Peyer's patch (tissue), 4 donors: ENCODE results near the gene NGB.

Source experiments
- CTCF ChIP-seq, 6 experiments: fragments of 450-650 bp in 4 of 6; fragments of 200-600 bp in 2 of 6; sonication (generic) in 1 of 6; IDR thresholded peaks; one replicate each; pipeline ENCODE4 v1.5.1; 2017 to 2019; ENCODE audit warnings: antibody characterized with exemption in 6 of 6, mild to moderate bottlenecking in 3 of 6, moderate library complexity in 1 of 6
- POLR2A ChIP-seq, 2 donors: fragments of 450-650 bp; IDR thresholded peaks; one replicate each; pipeline ENCODE4 v1.5.1; 2017; ENCODE audit warnings: antibody characterized with exemption in 2 of 2, mild to moderate bottlenecking in 2 of 2, moderate library complexity in 2 of 2

DNA sequence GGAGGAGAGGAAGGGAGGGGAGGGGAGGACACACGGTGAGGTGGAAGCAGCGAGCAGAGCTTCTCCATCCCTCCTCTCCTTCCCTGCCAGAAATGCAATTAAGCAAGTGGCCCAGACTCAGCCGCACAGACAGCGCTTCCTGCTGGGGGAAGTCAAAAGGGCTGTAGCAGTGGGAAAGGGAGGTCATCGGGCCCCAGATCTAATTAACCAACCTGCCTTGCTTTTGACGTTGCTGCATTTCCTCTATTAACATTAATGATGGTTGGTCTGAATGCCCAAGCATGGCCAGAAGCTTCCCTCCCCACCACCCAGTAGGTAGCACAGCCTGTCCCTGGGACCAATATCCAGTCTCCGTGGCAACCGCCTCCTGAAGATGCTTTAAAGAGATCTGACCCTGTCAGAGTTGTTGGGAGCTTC, 4.6 kb upstream of the NGB start:
- no peak for TF ChIP-seq CTCF (IDR thresholded peaks at IDR 0.05)
- TF ChIP-seq POLR2A (IDR thresholded peaks at IDR 0.05): no peak
